Activated naive CD8-positive, alpha-beta T cell (primary cell): ENCODE measurements around the gene MYRF.

ENCODE experiments used
- H3K27ac Mint-ChIP-seq: one replicate; pipeline ENCODE4 v1.8.0; 2021; ENCODE audit warnings: mixed read lengths
- H3K27me3 Mint-ChIP-seq: one replicate; pipeline ENCODE4 v1.8.0; 2021; ENCODE audit warnings: mixed read lengths
- H3K36me3 Mint-ChIP-seq: one replicate; pipeline ENCODE4 v1.8.0; 2021; ENCODE audit warnings: mixed read lengths
- H3K4me1 Mint-ChIP-seq: one replicate; pipeline ENCODE4 v1.8.0; 2021; ENCODE audit warnings: low read depth, mixed read lengths
- H3K4me3 Mint-ChIP-seq: one replicate; pipeline ENCODE4 v1.8.0; 2021; ENCODE audit warnings: mild to moderate bottlenecking, mixed read lengths
- H3K9me3 Mint-ChIP-seq: one replicate; pipeline ENCODE4 v1.8.0; 2021; ENCODE audit warnings: low read depth, mixed read lengths

MYRF gene

GRCh38 chr11:61814958-61815789 is 62.7 kb downstream of the MYRF start:
- Mint-ChIP-seq H3K27ac (no peak overlapping the region), H3K9me3 (no peaks in the 10 kb centered on the region), H3K4me3 (peak overlapping the region; percentile 91), H3K27me3 (peaks cover 13% of the 10 kb centered on the region), H3K4me1 (peaks cover 12% of the 10 kb centered on the region), H3K36me3 (peaks cover 4% of the 10 kb centered on the region)

GRCh38 chr11:61815790-61816735 is 63.6 kb downstream of the MYRF start:
- no peak overlapping the region for H3K27ac Mint-ChIP-seq
- H3K4me3 Mint-ChIP-seq: peak overlapping the region; percentile 91

GRCh38 chr11:61816736-61817455 is 64.5 kb downstream of the MYRF start, which contains the start of gene FADS1:
Gene FADS1 (minus strand): TSS chr11:61817003. CDS start chr11:61816929, 74 bp downstream.
- peak within 1 kb of the TSS; percentile 91 for H3K4me3 Mint-ChIP-seq
- H3K4me1 Mint-ChIP-seq: peaks cover 12% of the 10 kb centered on the region
- peaks cover 13% of the 10 kb centered on the region for H3K27me3 Mint-ChIP-seq
- peaks cover 4% of the 10 kb centered on the region for H3K36me3 Mint-ChIP-seq
- no peaks in the 10 kb centered on the region for H3K9me3 Mint-ChIP-seq
- H3K27ac Mint-ChIP-seq: no peak within 1 kb of the TSS

More at GRCh38 chr11:61815790-61816735, 63.6 kb downstream of the MYRF start:
- H3K4me1 Mint-ChIP-seq: peaks cover 12% of the 10 kb centered on the region
- no peaks in the 10 kb centered on the region for H3K9me3 Mint-ChIP-seq
- peaks cover 13% of the 10 kb centered on the region for H3K27me3 Mint-ChIP-seq
- peaks cover 4% of the 10 kb centered on the region for H3K36me3 Mint-ChIP-seq

- H3K4me1 Mint-ChIP-seq: peaks cover 12% of the 10 kb centered on the region
- H3K36me3 Mint-ChIP-seq: peaks cover 4% of the 10 kb centered on the region
- H3K9me3 Mint-ChIP-seq: no peaks in the 10 kb centered on the region
- no peak overlapping the region for H3K27ac Mint-ChIP-seq
- peak overlapping the region; percentile 76 for H3K4me3 Mint-ChIP-seq
- peaks cover 13% of the 10 kb centered on the region for H3K27me3 Mint-ChIP-seq
Measured at GRCh38 chr11:61817471-61818202, 65.2 kb downstream of the MYRF start.

- Mint-ChIP-seq H3K4me3 (no peak overlapping the region), H3K36me3 (no peaks in the 10 kb centered on the region), H3K4me1 (peaks cover 8% of the 10 kb centered on the region), H3K27me3 (peaks cover 2% of the 10 kb centered on the region), H3K9me3 (no peaks in the 10 kb centered on the region), H3K27ac (no peak overlapping the region)
Measured at GRCh38 chr11:61820174-61820573, 67.7 kb downstream of the MYRF start.

- Mint-ChIP-seq H3K36me3 (no peaks in the 10 kb centered on the region), H3K27me3 (peaks cover 19% of the 10 kb centered on the region), H3K4me1 (peaks cover 13% of the 10 kb centered on the region), H3K4me3 (peak overlapping the region; percentile 76), H3K9me3 (no peaks in the 10 kb centered on the region), H3K27ac (peak overlapping the region; percentile 16)
Measured at GRCh38 chr11:61826930-61827570, 74.6 kb downstream of the MYRF start.

GRCh38 chr11:61827571-61828378 is 75.3 kb downstream of the MYRF start, which contains the start of gene FADS2:
Gene FADS2 (plus strand): TSS chr11:61828300. CDS start chr11:61828391, 91 bp downstream.
- Mint-ChIP-seq H3K4me1 (peaks cover 13% of the 10 kb centered on the region), H3K4me3 (peak within 1 kb of the TSS; percentile 77), H3K27me3 (peaks cover 19% of the 10 kb centered on the region), H3K27ac (peak within 1 kb of the TSS; percentile 16), H3K9me3 (no peaks in the 10 kb centered on the region), H3K36me3 (no peaks in the 10 kb centered on the region)

GRCh38 chr11:61828379-61828628 is 75.9 kb downstream of the MYRF start:
- Mint-ChIP-seq H3K4me1 (peaks cover 13% of the 10 kb centered on the region), H3K27ac (no peak overlapping the region), H3K4me3 (peak overlapping the region; percentile 77), H3K27me3 (peaks cover 19% of the 10 kb centered on the region), H3K36me3 (no peaks in the 10 kb centered on the region), H3K9me3 (no peaks in the 10 kb centered on the region)

GRCh38 chr11:61828629-61829407 is 76.4 kb downstream of the MYRF start:
- Mint-ChIP-seq H3K9me3 (no peaks in the 10 kb centered on the region), H3K27me3 (peaks cover 23% of the 10 kb centered on the region), H3K27ac (no peak overlapping the region), H3K36me3 (peaks cover 2% of the 10 kb centered on the region), H3K4me1 (peaks cover 18% of the 10 kb centered on the region), H3K4me3 (peak overlapping the region; percentile 77)

GRCh38 chr11:61829806-61830205 is 77.4 kb downstream of the MYRF start:
- H3K9me3 Mint-ChIP-seq: no peaks in the 10 kb centered on the region
- peaks cover 23% of the 10 kb centered on the region for H3K27me3 Mint-ChIP-seq
- peaks cover 2% of the 10 kb centered on the region for H3K36me3 Mint-ChIP-seq
- peak overlapping the region; percentile 54 for H3K4me3 Mint-ChIP-seq
- peaks cover 24% of the 10 kb centered on the region for H3K4me1 Mint-ChIP-seq
- H3K27ac Mint-ChIP-seq: no peak overlapping the region

- Mint-ChIP-seq H3K4me3 (peak overlapping the region; percentile 14), H3K36me3 (peaks cover 2% of the 10 kb centered on the region), H3K4me1 (peaks cover 27% of the 10 kb centered on the region), H3K9me3 (no peaks in the 10 kb centered on the region), H3K27ac (no peak overlapping the region), H3K27me3 (peaks cover 23% of the 10 kb centered on the region)
Measured at GRCh38 chr11:61830237-61831105, 78.0 kb downstream of the MYRF start.

- no peak overlapping the region for H3K27ac Mint-ChIP-seq
- H3K4me1 Mint-ChIP-seq: peaks cover 29% of the 10 kb centered on the region
- H3K9me3 Mint-ChIP-seq: no peaks in the 10 kb centered on the region
- peaks cover 2% of the 10 kb centered on the region for H3K36me3 Mint-ChIP-seq
- H3K4me3 Mint-ChIP-seq: no peak overlapping the region
- peaks cover 18% of the 10 kb centered on the region for H3K27me3 Mint-ChIP-seq
Measured at GRCh38 chr11:61832207-61832606, 79.8 kb downstream of the MYRF start.
